GM23338 (cell line): ENCODE measurements around the gene GALNT16.

ENCODE experiments used
- CREB1 ChIP-seq: fragments of 250-450 bp; sonication (Bioruptor Pico); IDR thresholded peaks from 2 replicates; pipeline ENCODE4 v1.5.0; 2020; ENCODE audit warnings: low read depth, mild to moderate bottlenecking, moderate library complexity
- CTCF ChIP-seq, 2 experiments: fragments of 200-600 bp in 1 of 2; sonication (generic) in 1 of 2; conservative IDR thresholded peaks; 2 replicates each; pipeline versions ENCODE4 v1.5.1 to v1.6.1; 2016 to 2017; ENCODE audit warnings: antibody characterized with exemption in 2 of 2, low read depth in 2 of 2, mild to moderate bottlenecking in 2 of 2, moderate library complexity in 1 of 2
- ETS1 ChIP-seq: IDR thresholded peaks from 2 replicates; pipeline ENCODE4 v1.6.1; 2016; ENCODE audit warnings: antibody characterized with exemption
- EZH2 ChIP-seq: fragments of 200-600 bp; sonication (generic); IDR thresholded peaks from one replicate; pipeline ENCODE4 v1.8.0; 2017; ENCODE audit warnings: antibody characterized with exemption, mild to moderate bottlenecking, low read depth; ENCODE audit not compliant: unreplicated experiment
- EZH2phosphoT487 ChIP-seq: fragments of 200-600 bp; sonication (generic); IDR thresholded peaks from one replicate; pipeline ENCODE4 v1.8.1; 2018; ENCODE audit warnings: antibody characterized with exemption; ENCODE audit not compliant: unreplicated experiment
- JUNB ChIP-seq: IDR thresholded peaks from one replicate; pipeline ENCODE4 v1.6.1; 2016; ENCODE audit warnings: antibody characterized with exemption; ENCODE audit not compliant: unreplicated experiment
- NANOG ChIP-seq: IDR thresholded peaks from 2 replicates; pipeline ENCODE4 v1.6.1; 2016; ENCODE audit warnings: antibody characterized with exemption, borderline replicate concordance
- POLR2AphosphoS5 ChIP-seq: IDR thresholded peaks from 2 replicates; pipeline ENCODE4 v1.6.1; 2016; ENCODE audit warnings: antibody characterized with exemption, low read depth
- REST ChIP-seq: IDR thresholded peaks from one replicate; pipeline ENCODE4 v1.6.1; 2018; ENCODE audit warnings: antibody characterized with exemption; ENCODE audit not compliant: unreplicated experiment
- STAT1 ChIP-seq: IDR thresholded peaks from one replicate; pipeline ENCODE4 v1.6.1; 2016; ENCODE audit warnings: antibody characterized with exemption; ENCODE audit not compliant: unreplicated experiment
- ZNF114 ChIP-seq: fragments of 250-450 bp; sonication (Bioruptor Pico); IDR thresholded peaks from 2 replicates; pipeline ENCODE4 v1.5.0; 2020; ENCODE audit warnings: mild to moderate bottlenecking, moderate library complexity
- ZNF462 ChIP-seq: fragments of 250-450 bp; sonication (Bioruptor Pico); IDR thresholded peaks from 2 replicates; pipeline ENCODE4 v1.5.0; 2020; ENCODE audit warnings: mild to moderate bottlenecking, moderate library complexity

- TF ChIP-seq CTCF (conservative IDR thresholded peaks at IDR 0.05; ENCODE audit: low read depth in 2 of 2) (no peak), POLR2AphosphoS5 (no peak), ZNF114 (CRISPR knock-in tag) (no peak), EZH2 (no peak), REST (no peak), STAT1 (no peak), NANOG (no peak), EZH2phosphoT487 (no peak), CREB1 (CRISPR knock-in tag) (no peak), ZNF462 (CRISPR knock-in tag) (no peak), ETS1 (no peak), JUNB (no peak)
These were observed 68.4 kb downstream of the GALNT16 start for GRCh38 chr14:69328317-69328716.
